Thymus (tissue), 11 donors: ENCODE data around the gene GNAI3. TPM values are rescaled to one million over a fixed set of nuclear protein-coding genes. Genes with fewer than 3 reads are reported as not detected.

Experiments
- DNase-seq, 9 donors: peaks; one replicate each; pipeline ENCODE4 v3.0.0-alpha.2; 2013; ENCODE audit warnings: low spot score in 9 of 9, low read depth in 6 of 9, missing footprints in 1 of 9
- H3K27ac ChIP-seq, 2 donors: one replicate each; pipeline ENCODE4 v1.5.1; 2013; ENCODE audit warnings: control low read depth in 1 of 2, low read depth in 1 of 2, low read length in 1 of 2, mild to moderate bottlenecking in 1 of 2, moderate library complexity in 1 of 2
- H3K27me3 ChIP-seq, 2 donors: one replicate each; pipeline ENCODE4 v1.5.1; 2013; ENCODE audit warnings: low read length in 1 of 2; ENCODE audit not compliant: control insufficient read depth in 2 of 2, insufficient read depth in 1 of 2
- H3K36me3 ChIP-seq, 2 donors: one replicate each; pipeline ENCODE4 v1.5.1; 2013; ENCODE audit warnings: low read length in 1 of 2, mild to moderate bottlenecking in 1 of 2, moderate library complexity in 1 of 2; ENCODE audit not compliant: control insufficient read depth in 2 of 2, insufficient read depth in 2 of 2
- H3K4me1 ChIP-seq, 2 donors: one replicate each; pipeline ENCODE4 v1.5.1; 2013; ENCODE audit warnings: low read length in 2 of 2; ENCODE audit not compliant: control insufficient read depth in 2 of 2, insufficient read depth in 2 of 2
- H3K4me3 ChIP-seq, 2 donors: one replicate each; pipeline ENCODE4 v1.5.1; 2013; ENCODE audit warnings: low read length in 2 of 2, control low read depth in 1 of 2, mild to moderate bottlenecking in 1 of 2
- H3K9me3 ChIP-seq, 2 donors: one replicate each; pipeline ENCODE4 v1.5.1; 2013; ENCODE audit warnings: low read length in 1 of 2, mild to moderate bottlenecking in 1 of 2; ENCODE audit not compliant: control insufficient read depth in 2 of 2, insufficient read depth in 1 of 2
- WGBS: extraction: QIAGEN DNeasy Blood & Tissue Kit; methylation state at CpG from one replicate; pipeline ENCODE4 v1.1.7; 2013; 5-methylcytosine and 5-hydroxymethylcytosine counted together
- polyA plus RNA-seq: library from polyadenylated mRNA; stranded (reverse); fragments of 200-250 nt; gene quantifications from one replicate; pipeline ENCODE4 v1.2.3, GENCODE V29; 2013
- total RNA-seq: library from RNA; stranded (reverse); fragments of 120-200 nt; gene quantifications from one replicate; pipeline ENCODE4 v1.2.4, GENCODE V29; 2013
- donor health status: healthy.

GNAI3 gene
- total and polyA plus RNA-seq, 2 donors = 4.7 to 7.7 TPM

- DNase-seq = no peak
- Histone ChIP-seq H3K27ac (no peak overlapping the region), H3K36me3 (peaks cover 16 to 30% of the 10 kb centered on the region in 2 donors), H3K9me3 (no peaks in the 10 kb centered on the region), H3K4me3 (no peak overlapping the region), H3K4me1 (no peaks in the 10 kb centered on the region), H3K27me3 (no peaks in the 10 kb centered on the region)
- 98% methylated on average over 3 of the region's 3 CpGs for WGBS
Observed at GRCh38 chr1:109578947-109579443, 30.6 kb downstream of the GNAI3 start.

GRCh38 chr1:109579491-109579890, 31.1 kb downstream of the GNAI3 start:
- H3K27me3 ChIP-seq = no peaks in the 10 kb centered on the region
- DNase-seq = no peak
- no peak overlapping the region for H3K4me3 ChIP-seq
- no peaks in the 10 kb centered on the region for H3K9me3 ChIP-seq
- H3K36me3 ChIP-seq = peaks cover 16 to 35% of the 10 kb centered on the region in 2 donors
- H3K27ac ChIP-seq = no peak overlapping the region
- 98% methylated on average over 1 of the region's 1 CpG for WGBS
- no peaks in the 10 kb centered on the region for H3K4me1 ChIP-seq

DNA sequence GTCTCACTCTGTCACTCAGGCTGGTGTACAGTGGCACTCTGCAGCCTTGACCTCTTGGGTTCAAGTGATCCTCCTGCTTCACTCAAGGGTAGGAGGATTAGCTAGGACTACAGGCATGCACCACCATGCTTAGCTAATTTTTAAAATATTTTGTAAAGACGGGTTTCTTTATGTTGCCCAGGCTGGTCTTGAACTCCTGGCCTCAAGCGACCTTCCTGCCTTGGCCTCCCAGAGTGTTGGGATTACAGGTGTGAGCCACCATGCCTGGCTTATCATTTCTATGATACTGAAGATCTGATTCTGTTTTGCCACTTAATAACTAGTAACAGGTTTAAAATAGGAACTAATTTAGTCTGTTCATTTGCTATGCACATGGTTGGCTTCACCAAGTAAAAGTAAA, 33.6 kb downstream of the GNAI3 start:
- Histone ChIP-seq H3K27me3 (no peaks in the 10 kb centered on the region), H3K4me3 (no peak overlapping the region), H3K36me3 (peaks cover 16 to 59% of the 10 kb centered on the region in 2 donors), H3K9me3 (no peaks in the 10 kb centered on the region), H3K27ac (no peak overlapping the region), H3K4me1 (no peaks in the 10 kb centered on the region)
- 98% methylated on average over 2 of the region's 2 CpGs for WGBS
- DNase-seq = no peak

DNA sequence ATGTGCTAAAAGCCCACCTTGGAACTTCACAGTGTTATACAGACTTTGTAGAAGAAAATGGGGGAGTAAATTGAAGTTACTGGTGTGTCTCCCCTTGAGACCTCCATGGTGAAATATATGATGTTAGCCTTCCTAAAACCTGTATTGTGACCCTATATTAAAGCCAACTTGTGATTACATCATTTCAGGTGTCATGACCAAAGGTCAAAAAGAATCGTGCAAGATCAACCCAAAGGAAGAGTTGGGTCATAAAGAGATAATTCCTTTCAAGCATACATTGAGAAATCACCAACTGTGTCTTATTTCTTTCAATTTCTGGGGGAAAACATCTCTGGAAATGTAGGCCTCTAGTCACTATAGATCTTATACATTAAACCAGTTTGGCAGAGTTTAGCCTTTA, 36.4 kb downstream of the GNAI3 start:
- H3K27ac ChIP-seq = no peak overlapping the region
- no peak for DNase-seq
- no peaks in the 10 kb centered on the region for H3K9me3 ChIP-seq
- H3K27me3 ChIP-seq = no peaks in the 10 kb centered on the region
- peaks cover 13 to 66% of the 10 kb centered on the region in 2 donors for H3K36me3 ChIP-seq
- 97% methylated on average over 1 of the region's 1 CpG for WGBS
- no peaks in the 10 kb centered on the region for H3K4me1 ChIP-seq
- H3K4me3 ChIP-seq = no peak overlapping the region

- H3K36me3 ChIP-seq = peaks cover 13 to 69% of the 10 kb centered on the region in 2 donors
Observed at GRCh38 chr1:109586055-109586454, 37.6 kb downstream of the GNAI3 start.

GRCh38 chr1:109589177-109589576, 40.8 kb downstream of the GNAI3 start:
- H3K27me3 ChIP-seq = no peaks in the 10 kb centered on the region
- no peak overlapping the region for H3K4me3 ChIP-seq
- no peaks in the 10 kb centered on the region for H3K4me1 ChIP-seq
- H3K36me3 ChIP-seq = peaks cover 6 to 84% of the 10 kb centered on the region in 2 donors
- no peak for DNase-seq
- 98% methylated on average over 3 of the region's 3 CpGs for WGBS
- no peaks in the 10 kb centered on the region for H3K9me3 ChIP-seq
- no peak overlapping the region for H3K27ac ChIP-seq

More at GRCh38 chr1:109586055-109586454, 37.6 kb downstream of the GNAI3 start:
- Histone ChIP-seq H3K9me3 (no peaks in the 10 kb centered on the region), H3K4me1 (no peaks in the 10 kb centered on the region), H3K27ac (no peak overlapping the region), H3K27me3 (no peaks in the 10 kb centered on the region), H3K4me3 (no peak overlapping the region)
- WGBS = 99% methylated on average over 3 of the region's 3 CpGs
- DNase-seq = no peak

GRCh38 chr1:109589679-109590078, 41.3 kb downstream of the GNAI3 start:
- no peaks in the 10 kb centered on the region for H3K27me3 ChIP-seq
- no peaks in the 10 kb centered on the region for H3K9me3 ChIP-seq
- H3K4me3 ChIP-seq = no peak overlapping the region
- no peak for DNase-seq
- no peak overlapping the region for H3K27ac ChIP-seq
- no peaks in the 10 kb centered on the region for H3K4me1 ChIP-seq
- H3K36me3 ChIP-seq = peaks cover 6 to 83% of the 10 kb centered on the region in 2 donors

GRCh38 chr1:109592916-109593315, 44.5 kb downstream of the GNAI3 start:
- H3K27me3 ChIP-seq = no peaks in the 10 kb centered on the region
- H3K9me3 ChIP-seq = no peaks in the 10 kb centered on the region
- no peak overlapping the region for H3K4me3 ChIP-seq
- no peaks in the 10 kb centered on the region for H3K4me1 ChIP-seq
- no peak overlapping the region for H3K27ac ChIP-seq
- no peak for DNase-seq
- H3K36me3 ChIP-seq = peaks cover 6 to 62% of the 10 kb centered on the region in 2 donors

DNA sequence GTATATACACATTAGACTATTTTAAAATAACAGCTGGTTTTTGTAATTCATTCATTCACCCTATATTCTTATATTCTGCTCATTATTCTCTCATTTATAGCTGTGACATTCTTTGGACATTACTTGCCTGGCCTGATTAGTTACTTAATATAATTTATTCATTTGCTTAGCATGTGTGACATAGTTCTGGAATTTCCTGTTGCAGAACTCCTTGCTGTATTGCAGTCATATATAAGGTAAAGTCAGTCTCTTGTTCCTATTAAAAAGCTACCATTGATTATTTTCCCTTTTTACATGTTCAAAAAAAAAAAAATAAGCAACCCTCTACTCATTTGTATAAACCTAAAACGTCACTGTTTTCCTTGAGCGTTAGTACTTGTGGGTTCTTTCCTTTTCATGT, 47.1 kb downstream of the GNAI3 start:
- no peak for DNase-seq
- Histone ChIP-seq H3K27ac (no peak overlapping the region), H3K27me3 (no peaks in the 10 kb centered on the region), H3K4me3 (no peak overlapping the region), H3K36me3 (peaks cover 6 to 42% of the 10 kb centered on the region in 2 donors), H3K4me1 (no peaks in the 10 kb centered on the region), H3K9me3 (no peaks in the 10 kb centered on the region)
- WGBS = 97% methylated on average over 2 of the region's 2 CpGs

DNA sequence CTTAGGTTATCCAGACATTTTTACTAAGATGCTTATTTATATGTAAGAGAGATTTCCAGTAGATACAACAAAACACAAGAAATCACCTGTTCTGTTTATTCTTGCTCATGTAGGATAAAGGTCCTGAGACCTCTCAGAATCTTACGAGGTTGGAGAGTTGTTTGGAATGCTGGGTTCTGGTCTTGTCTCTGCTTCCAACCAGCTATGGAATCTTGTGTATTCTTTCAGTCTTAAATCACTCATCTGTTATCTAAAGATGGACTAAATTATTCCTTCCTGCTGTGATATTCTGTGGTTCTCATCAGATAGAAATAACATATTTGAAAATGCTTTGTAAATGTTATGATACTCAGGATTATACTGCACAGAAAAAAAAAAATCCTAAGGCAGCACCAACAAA, 49.7 kb downstream of the GNAI3 start:
- WGBS = 99% methylated on average over 1 of the region's 1 CpG
- no peak overlapping the region for H3K27ac ChIP-seq
- H3K9me3 ChIP-seq = no peaks in the 10 kb centered on the region
- H3K4me1 ChIP-seq = peaks cover 2 to 4% of the 10 kb centered on the region in 2 donors
- no peak overlapping the region for H3K4me3 ChIP-seq
- peaks cover 0 to 24% of the 10 kb centered on the region in 2 donors for H3K36me3 ChIP-seq
- no peak for DNase-seq
- no peaks in the 10 kb centered on the region for H3K27me3 ChIP-seq
